Bone marrow (tissue), 2 donors: ENCODE results near the gene LRRC8E.
"Not testable (repeated sequence)": the region's sequence is repeated elsewhere in the genome, so short reads cannot be mapped to it uniquely, and the experiment has no call there.

ENCODE experiments used
- DNase-seq, 2 donors: peaks; one replicate each; lab custom pipeline; 2025; lab: John Stamatoyannopoulos, UW

The LRRC8E gene

DNA sequence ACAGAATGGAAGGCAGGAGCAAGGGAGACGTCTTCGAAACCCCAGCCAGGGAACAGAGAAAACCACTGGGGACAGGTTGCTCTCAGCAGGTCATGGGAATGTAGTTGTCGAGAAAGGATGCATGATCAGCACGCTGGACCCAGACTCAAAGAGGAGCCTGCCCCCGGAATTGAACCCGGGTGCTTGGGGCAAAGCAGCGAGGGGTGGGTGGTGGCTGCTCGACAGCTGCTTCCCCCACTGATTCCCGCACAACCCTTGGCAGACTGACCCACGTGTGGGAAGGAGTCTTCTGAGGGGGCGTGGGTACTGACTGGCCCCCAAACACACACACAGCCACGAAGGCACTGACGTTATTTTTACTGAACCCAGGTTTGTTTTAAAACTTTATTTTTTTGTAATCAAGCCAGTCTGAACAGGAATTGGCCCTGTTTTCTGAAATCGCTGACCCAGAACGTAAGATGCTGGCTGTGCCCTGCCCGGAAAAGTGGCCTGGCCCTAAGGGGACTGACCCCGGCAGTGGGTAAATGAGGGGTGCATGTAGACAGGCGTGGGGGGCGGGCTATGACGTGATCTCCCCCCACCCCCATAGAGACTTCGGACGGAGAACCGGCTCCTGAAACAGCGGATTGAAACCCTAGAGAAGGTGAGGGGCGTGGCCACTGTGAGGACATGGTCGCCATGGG lies 32.7 kb upstream of the LRRC8E start:
- no peak for DNase-seq

GRCh38 chr19:7856109-7856591 lies 32.2 kb upstream of the LRRC8E start:
- no peak for DNase-seq

DNA sequence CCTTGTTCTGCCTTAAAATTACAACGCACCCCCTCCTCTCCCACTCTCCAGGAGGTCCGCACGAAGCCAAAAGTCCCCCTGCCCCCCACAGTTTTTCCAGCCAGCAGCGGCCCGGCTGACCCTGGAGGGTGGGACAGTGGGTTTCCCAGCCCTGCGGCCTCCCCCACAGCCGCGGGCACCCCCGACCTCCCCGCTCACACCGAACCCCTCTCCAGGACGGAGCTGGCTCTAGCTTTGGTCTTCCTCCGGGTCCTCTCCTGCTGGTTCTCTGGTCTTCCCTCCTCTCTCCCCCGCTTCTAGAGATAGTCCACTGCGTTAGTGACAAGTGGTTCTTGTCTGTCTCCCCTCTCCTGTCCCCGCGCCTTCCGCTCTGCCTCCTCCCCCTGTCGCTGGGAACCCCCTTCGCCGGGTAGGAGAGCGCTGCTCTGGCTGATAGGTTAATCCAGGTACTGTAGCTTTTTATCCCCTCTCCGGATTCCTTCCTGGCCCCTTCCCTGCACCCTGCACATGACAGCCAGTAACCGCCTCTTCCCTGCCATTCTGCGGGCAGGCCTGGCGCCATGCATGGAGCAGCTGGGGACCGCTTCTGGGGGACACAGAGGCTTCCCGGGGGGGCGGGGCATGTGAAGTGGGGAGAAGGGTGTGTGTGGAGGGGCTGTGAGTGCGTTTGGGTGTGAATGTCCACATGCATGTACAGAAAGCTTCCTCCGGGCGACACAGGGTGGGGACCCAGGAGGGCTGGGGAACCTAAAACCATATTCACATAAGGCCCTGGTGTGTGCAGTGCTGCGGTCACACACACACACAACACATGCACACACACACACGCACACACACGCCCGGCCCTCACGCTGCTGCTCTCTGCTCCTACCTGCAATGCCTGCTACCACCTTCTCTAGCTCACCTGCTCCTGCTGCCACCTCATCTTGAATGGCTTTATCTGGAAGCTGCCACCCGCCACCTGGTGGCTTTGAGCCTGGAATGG lies 31.3 kb upstream of the LRRC8E start:
- DNase-seq, result no peak

GRCh38 chr19:7857727-7858108 lies 30.6 kb upstream of the LRRC8E start:
- DNase-seq, result no peak

DNA sequence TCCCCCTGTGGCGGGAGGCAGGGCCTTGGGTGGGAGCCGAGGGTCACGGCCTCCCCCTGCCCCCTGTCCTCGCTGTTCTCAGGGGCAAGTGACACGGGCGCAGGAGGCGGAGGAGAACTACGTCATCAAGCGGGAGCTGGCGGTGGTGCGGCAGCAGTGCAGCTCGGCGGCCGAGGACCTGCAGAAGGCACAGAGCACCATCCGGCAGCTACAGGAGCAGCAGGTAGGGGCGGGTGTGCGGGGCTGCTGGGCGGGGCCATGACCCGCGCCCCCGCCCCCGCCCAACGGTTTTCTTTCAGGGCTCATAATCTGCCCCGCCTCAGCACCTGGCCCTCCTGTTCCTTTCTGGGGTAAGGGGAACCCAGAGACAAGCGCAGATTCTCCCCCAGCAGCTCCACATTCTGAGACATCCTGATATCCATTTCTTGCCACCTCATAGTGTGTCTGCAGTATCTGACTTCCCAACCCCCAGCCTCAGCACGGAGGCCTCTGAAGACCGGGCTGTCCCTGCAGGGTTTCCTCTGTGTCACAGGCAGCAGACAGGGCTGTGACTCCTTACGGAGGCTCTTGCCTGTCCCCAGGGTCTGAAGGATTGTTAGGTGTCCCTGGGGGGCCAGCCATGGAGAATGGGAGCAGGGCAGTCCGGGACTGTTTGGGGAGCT lies 30.1 kb upstream of the LRRC8E start:
- DNase-seq, result no peak

DNA sequence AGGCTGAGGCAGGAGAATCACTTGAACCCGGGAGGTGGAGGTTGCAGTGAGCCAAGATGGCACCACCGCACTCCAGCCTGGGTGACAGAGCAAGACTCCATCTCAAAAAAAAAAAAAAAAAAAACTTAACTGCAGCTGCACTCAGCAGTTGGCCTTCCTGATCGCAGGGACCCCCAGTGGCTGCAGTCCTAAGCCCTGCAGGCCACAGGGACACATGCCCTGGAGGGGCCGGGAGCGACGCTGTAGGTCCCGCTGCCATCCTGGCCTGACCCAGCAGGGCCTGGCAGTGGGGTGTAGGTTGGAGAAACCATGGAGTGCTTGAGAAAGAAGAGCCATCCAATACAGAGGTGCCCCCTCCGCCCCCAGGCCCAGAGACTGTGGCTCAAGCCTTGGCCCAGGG lies 29.2 kb upstream of the LRRC8E start:
- not testable (repeated sequence) for DNase-seq

- DNase-seq, result no peak
These were observed 28.2 kb upstream of the LRRC8E start for GRCh38 chr19:7859831-7860713.

GRCh38 chr19:7860714-7861618 lies 27.3 kb upstream of the LRRC8E start:
- no peak for DNase-seq

DNA sequence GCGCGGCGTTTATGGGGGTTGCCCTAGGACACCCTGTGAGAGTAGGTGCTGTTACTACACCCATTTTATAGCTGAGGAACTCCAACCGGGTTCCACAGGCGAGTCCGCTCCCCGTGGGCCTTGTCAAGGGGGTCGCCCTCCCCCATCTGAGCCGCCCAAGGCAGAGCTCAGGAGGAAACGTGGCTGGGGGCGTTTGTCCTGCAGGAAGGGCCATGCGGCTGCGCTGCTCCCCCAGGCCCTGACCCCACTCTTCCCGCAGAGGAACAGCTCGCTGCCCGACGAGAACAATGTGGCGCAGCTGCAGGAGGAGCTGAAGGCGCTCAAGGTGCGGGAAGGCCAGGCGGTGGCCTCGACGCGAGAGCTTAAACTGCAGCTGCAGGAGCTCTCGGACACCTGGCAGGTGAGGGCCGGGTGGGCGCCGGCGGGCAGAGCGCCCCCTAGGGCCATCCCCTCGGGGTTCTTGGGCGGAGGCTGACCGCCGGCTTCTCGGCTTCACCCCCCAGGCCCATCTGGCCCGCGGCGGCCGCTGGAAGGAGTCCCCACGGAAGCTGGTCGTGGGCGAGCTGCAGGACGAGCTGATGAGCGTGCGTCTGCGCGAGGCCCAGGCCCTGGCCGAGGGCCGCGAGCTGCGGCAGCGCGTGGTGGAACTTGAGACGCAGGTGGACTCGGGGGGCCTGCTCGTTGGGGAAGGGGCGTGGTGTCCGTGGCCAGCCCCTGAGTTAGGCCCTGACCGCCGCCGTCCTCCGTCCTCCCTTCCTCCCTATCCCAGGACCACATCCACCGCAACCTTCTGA lies 26.5 kb upstream of the LRRC8E start:
- DNase-seq, result no peak

DNA sequence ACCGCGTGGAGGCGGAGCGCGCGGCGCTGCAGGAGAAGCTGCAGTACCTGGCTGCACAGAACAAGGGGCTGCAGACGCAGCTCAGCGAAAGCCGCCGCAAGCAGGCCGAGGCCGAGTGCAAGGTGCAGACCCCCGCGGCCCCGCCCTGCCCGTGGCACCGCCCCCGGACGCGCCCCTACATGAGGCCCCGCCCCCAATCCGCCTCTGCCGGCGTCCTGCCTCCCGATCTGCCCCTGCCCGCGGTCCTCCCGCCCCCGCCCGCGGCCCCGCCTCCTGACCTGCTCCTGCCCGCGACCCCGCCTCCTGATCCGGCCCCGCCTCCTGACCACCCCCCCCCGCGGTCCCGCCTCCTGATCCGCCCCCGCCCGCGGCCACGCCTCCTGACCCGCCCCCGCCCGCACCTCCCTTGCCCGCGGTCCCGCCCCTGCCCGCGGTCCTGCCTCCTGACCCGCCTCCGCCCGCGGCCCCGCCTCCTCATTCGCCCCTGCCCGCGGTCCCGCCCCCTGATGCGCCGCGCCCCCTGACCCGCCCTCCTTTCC lies 25.8 kb upstream of the LRRC8E start:
- no peak for DNase-seq

- DNase-seq, result no peak
These were observed 24.9 kb upstream of the LRRC8E start for GRCh38 chr19:7863157-7863970.

- no peak for DNase-seq
These were observed 24.2 kb upstream of the LRRC8E start for GRCh38 chr19:7863971-7864689.

DNA sequence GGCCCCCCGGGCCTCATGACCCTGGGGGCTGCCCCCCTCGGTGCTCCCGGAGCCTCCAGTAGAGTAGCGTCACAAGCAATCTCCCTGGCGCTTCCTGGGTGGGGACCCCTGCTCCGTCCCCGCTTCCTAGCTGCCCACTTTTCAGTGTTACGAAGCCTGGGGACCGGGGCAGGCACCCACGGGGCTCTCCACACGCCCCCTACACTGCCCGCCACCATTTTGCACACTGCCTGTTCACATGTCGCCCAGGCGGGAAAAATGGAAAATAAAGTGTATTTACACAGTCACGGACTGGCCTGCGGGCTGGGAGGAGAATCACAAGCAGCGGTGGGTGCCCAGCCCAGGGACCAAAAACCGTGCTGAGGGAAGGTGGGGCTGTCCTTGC lies 23.6 kb upstream of the LRRC8E start:
- DNase-seq, result no peak

GRCh38 chr19:7865262-7865911 lies 22.9 kb upstream of the LRRC8E start:
- DNase-seq, result no peak

DNA sequence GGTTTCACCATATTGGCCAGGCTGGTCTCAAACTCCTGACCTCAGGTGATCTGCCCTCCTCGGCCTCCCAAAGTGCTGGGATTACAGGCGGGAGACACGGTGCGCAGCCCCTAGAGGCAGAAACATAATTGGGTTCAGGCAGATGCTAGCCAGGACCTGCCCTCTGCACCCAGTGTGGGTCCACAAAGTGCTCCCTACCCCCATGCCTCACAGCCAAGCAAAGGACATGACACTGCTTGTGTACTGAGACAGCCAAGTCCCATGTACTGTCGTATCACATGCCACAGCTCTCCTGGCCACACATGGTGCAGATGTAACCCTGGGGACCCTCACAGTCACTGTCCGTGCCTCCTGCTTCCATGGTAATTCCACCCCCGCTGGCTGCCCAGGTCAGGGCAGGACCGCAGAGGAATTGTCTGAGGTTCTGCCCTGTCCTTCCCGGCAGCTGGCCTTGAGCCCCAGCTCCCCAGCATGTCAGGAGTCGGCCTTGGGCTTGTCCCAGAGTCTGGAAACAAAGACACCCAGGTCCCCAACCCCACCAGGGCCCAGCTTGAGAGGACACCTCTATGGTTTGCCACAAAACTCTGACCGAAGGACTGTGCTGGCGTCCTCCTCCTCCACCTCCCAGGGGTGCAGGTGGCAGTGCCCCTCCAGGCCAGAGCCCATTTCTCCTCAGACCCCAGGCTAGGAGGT lies 21.8 kb upstream of the LRRC8E start:
- DNase-seq, result no peak

GRCh38 chr19:7867092-7867844 lies 21.0 kb upstream of the LRRC8E start:
- DNase-seq, result no peak
